OCI-LY1 (cell line): Measurements from ENCODE around the gene EFHC1.

ENCODE experiments used
- CTCF ChIP-seq: fragments of 200-600 bp; sonication (generic), shearing (Covaris generic); IDR thresholded peaks from 2 replicates; pipeline ENCODE4 v1.5.1; 2017; ENCODE audit warnings: mild to moderate bottlenecking, antibody characterized with exemption, low read length, moderate library complexity, mixed read lengths
- EZH2 ChIP-seq: fragments of 200-600 bp; sonication (generic), shearing (Covaris generic); IDR thresholded peaks from 2 replicates; pipeline ENCODE4 v1.8.0; 2017; ENCODE audit warnings: borderline replicate concordance, mixed run types, mild to moderate bottlenecking, antibody characterized with exemption, low read length, moderate library complexity, mixed read lengths

GRCh38 chr6:52415917-52416628 is 4.1 kb upstream of the EFHC1 start:
- no peak for TF ChIP-seq CTCF
- no peak for TF ChIP-seq EZH2
